RWPE1 (cell line): ENCODE results near the gene S1PR2.
"Not testable (repeated sequence)": the region's sequence is repeated elsewhere in the genome, so short reads cannot be mapped to it uniquely, and the experiment has no call there.

ENCODE experiments used
- CTCF ChIA-PET: fragments of 350-600 bp; sonication (Branson Sonifier 250); formaldehyde crosslinking; extraction: SDS; loops from one replicate; lab custom pipeline; 2021; lab: Yijun Ruan, JAX
- POLR2A ChIA-PET: fragments of 400-600 bp; formaldehyde crosslinking; extraction: SDS; loops from one replicate; lab custom pipeline; 2020; ENCODE audit warnings: antibody characterized with exemption; ENCODE audit not compliant: low non-redundant PET; lab: Yijun Ruan, JAX
- DNase-seq: peaks from one replicate; pipeline ENCODE4 v3.0.0; 2012; ENCODE audit warnings: low spot score
- H3K27ac ChIP-seq: fragments of 450-650 bp; 2 replicates; pipeline ENCODE4 v1.5.1; 2017
- TF ChIP-seq, protein P1 (sequence below): fragments of 450-650 bp; conservative IDR thresholded peaks from 2 replicates; pipeline ENCODE4 v1.5.1; 2017; ENCODE audit warnings: low read depth, mild to moderate bottlenecking

S1PR2 gene

DNA sequence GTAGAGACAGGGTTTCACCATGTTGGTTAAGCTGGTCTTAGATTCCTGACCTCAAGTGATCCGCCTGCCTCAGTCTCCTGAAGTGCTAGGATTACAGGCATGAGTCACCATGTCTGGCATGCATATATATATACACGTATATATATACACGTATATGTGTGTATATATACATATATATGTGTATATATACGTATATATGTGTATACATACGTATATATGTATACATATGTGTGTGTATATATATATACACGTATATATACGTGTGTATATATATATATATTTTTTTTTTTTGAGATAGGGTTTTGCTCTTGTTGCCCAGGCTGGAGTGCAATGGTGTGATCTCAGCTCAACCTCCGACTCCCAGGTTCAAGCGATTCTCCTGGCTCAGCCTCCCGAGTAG is 48.3 kb downstream of the S1PR2 start:
- TF ChIP-seq, protein P1, sequence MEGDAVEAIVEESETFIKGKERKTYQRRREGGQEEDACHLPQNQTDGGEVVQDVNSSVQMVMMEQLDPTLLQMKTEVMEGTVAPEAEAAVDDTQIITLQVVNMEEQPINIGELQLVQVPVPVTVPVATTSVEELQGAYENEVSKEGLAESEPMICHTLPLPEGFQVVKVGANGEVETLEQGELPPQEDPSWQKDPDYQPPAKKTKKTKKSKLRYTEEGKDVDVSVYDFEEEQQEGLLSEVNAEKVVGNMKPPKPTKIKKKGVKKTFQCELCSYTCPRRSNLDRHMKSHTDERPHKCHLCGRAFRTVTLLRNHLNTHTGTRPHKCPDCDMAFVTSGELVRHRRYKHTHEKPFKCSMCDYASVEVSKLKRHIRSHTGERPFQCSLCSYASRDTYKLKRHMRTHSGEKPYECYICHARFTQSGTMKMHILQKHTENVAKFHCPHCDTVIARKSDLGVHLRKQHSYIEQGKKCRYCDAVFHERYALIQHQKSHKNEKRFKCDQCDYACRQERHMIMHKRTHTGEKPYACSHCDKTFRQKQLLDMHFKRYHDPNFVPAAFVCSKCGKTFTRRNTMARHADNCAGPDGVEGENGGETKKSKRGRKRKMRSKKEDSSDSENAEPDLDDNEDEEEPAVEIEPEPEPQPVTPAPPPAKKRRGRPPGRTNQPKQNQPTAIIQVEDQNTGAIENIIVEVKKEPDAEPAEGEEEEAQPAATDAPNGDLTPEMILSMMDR: no peak
- POLR2A ChIA-PET: no interaction called here
- CTCF ChIA-PET: no interaction called here
- DNase-seq: no peak
- H3K27ac ChIP-seq: no peak overlapping the region

DNA sequence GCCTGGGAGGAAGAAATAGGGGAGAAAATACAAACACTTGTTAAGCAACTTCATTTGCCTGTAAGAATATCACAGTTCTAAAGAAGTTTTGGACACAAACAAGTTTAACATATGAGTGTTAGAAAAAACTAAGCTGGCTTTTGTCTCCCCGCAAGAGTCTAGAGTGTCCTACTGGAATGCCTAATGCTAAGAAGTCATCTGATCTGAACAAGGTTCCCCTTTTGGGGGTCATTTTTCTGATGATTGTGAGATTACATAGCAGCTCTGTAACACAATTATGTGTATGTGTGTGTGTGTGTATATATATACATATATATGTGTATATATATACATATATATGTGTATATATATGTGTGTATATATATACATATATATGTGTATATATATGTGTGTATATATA is 49.1 kb downstream of the S1PR2 start:
- POLR2A ChIA-PET: no interaction called here

DNA sequence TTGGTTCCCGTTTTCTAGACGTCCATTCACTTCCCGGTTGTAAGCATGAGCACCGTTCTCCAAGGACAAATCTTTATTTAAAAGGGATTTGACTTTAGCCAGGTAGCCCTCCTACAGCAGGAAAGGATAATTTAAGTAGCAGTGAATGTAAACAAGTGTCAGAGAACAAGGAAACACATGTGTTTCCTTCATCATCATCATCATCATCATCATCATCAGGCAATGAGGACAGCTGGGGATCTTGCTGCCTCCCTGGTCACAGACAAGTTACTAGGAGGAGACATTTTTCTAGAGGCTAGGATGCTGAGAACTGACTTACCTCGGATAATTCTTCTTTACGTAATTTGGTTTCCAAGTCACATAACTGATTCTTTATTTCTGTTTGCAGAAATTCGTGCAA is 50.7 kb downstream of the S1PR2 start:
- CTCF ChIA-PET: no interaction called here

More for the DNA sequence above, 49.1 kb downstream of the S1PR2 start:
- CTCF ChIA-PET: no interaction called here
- no peak for DNase-seq
- TF ChIP-seq, protein P1: no peak
- no peak overlapping the region for H3K27ac ChIP-seq

DNA sequence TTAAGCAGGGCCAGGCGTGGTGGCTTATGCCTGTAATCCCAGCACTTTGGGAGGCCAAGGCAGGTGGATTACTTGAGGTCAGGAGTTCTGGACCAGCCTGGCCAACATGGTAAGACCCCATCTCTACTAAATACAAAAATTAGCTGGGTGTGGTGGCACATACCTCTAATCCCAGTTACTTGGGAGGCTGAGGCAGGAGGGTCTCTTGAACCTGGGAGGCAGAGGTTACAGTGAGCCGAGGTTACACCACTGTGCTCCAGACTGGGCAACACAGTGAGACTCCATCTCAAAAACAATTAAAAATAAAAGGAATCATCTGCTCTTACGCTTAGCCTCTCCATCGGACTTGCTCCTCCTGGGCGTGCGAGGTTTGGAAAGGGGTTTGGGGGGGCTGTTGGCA is 51.1 kb downstream of the S1PR2 start:
- H3K27ac ChIP-seq, DNase-seq, CTCF ChIA-PET, POLR2A ChIA-PET: not testable (repeated sequence)

More for the DNA sequence above, 50.7 kb downstream of the S1PR2 start:
- no peak for DNase-seq
- TF ChIP-seq, protein P1: no peak
- POLR2A ChIA-PET: no interaction called here
- no peak overlapping the region for H3K27ac ChIP-seq

DNA sequence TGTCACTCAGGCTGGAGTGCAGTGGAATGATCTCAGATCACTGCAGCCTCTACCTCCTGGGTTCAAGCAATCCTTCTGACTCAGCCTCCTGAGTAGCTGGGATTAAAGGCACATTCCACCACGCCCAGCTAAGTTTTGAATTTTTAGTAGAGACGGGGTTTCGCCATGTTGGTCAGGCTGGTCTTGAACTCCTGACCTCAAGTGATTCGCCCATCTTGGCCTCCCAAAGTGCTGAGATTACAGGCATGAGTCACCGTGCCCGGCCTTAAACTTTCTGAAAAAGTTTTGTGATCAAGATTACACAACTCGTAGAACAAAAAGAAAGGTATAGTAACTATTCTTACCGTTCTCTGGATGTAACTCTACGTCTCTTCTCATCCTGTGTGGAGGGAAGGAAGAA is 57.6 kb downstream of the S1PR2 start:
- POLR2A ChIA-PET: interaction anchor here (0.6 kb wide), 1 partner anchor 58 kb away, joined by 3 read pairs; no protein-coding TSS in a partner anchor
- H3K27ac ChIP-seq: no peak overlapping the region
- DNase-seq: no peak
- CTCF ChIA-PET: no interaction called here
- TF ChIP-seq, protein P1: no peak
